ENCODE data around the gene ZFYVE9. TPM values are rescaled to one million over a fixed set of nuclear protein-coding genes. Genes with fewer than 3 reads are reported as not detected.

Gene ZFYVE9
- total RNA-seq, 1 experiment from 2014 or later, result 28.4 TPM

DNA sequence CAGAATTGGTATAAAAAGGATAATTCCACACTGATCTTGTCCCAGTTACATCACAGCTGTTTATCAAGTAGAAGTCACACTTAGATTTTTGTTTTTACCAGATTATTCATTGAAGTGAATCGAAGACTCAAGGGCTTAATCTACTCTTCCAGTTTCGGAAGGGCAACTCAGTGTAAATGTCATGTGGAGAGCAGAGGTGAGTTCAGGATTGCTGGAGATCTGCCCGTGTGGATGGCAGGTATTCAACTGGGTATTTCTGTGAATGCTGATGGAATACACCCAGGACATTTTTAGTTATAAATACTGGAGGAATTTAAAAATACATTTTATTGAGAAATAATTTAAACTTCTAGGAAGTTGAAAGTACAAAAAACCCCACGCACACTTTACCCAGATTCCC lies 204.8 kb downstream of the ZFYVE9 start:
- no peak overlapping the region for H4K8ac ChIP-seq (replicated peaks; ENCODE audit: insufficient read length, low read depth, low read length)
- TF ChIP-seq, protein P1, sequence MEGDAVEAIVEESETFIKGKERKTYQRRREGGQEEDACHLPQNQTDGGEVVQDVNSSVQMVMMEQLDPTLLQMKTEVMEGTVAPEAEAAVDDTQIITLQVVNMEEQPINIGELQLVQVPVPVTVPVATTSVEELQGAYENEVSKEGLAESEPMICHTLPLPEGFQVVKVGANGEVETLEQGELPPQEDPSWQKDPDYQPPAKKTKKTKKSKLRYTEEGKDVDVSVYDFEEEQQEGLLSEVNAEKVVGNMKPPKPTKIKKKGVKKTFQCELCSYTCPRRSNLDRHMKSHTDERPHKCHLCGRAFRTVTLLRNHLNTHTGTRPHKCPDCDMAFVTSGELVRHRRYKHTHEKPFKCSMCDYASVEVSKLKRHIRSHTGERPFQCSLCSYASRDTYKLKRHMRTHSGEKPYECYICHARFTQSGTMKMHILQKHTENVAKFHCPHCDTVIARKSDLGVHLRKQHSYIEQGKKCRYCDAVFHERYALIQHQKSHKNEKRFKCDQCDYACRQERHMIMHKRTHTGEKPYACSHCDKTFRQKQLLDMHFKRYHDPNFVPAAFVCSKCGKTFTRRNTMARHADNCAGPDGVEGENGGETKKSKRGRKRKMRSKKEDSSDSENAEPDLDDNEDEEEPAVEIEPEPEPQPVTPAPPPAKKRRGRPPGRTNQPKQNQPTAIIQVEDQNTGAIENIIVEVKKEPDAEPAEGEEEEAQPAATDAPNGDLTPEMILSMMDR (conservative IDR thresholded peaks at IDR 0.05), result no peak
- no peak overlapping the region for H2BK5ac ChIP-seq (ENCODE audit: insufficient read length, low read length)
- H2BK120ac ChIP-seq (ENCODE audit: low read depth, low read length, poor library complexity, severe bottlenecking), result no peak overlapping the region
- no peaks in the 10 kb centered on the region for H3K9me3 Mint-ChIP-seq
- H3K27ac ChIP-seq (ENCODE audit: insufficient read length, low read depth, low read length), result no peak overlapping the region
- no peaks in the 10 kb centered on the region for H3K23me2 ChIP-seq (ENCODE audit: insufficient read length, low read depth, low read length, poor library complexity, severe bottlenecking)
- no peaks in the 10 kb centered on the region for H3K79me2 ChIP-seq (ENCODE audit: insufficient read depth, low read length)
- H3K27ac Mint-ChIP-seq, result no peak overlapping the region; a peak in 1 of 7 replicates
- peaks cover 1 to 16% (median 15%) of the 10 kb centered on the region in 3 experiments; a peak in 6 of 7 replicates for H3K36me3 Mint-ChIP-seq (ENCODE audit: insufficient read depth in 1 of 3, low read depth in 3 of 3)
- H4K5ac ChIP-seq (ENCODE audit: insufficient read length, low read depth, low read length), result no peak overlapping the region
- no peak overlapping the region for H3K14ac ChIP-seq (ENCODE audit: insufficient read depth, low read length)
- H2BK15ac ChIP-seq (ENCODE audit: low read depth, low read length), result no peak overlapping the region
- DNase-seq, result no peak
- no peaks in the 10 kb centered on the region for H3K27me3 ChIP-seq (ENCODE audit: insufficient read depth, low read length)
- H3K23ac ChIP-seq (ENCODE audit: insufficient read length, low read depth, low read length), result no peak overlapping the region
- H3K18ac ChIP-seq (ENCODE audit: insufficient read length, low read depth, low read length), result no peak overlapping the region
- WGBS (ENCODE audit: extremely low coverage, insufficient read length, low lambda C conversion rate), result no CpG with 5 or more reads among the region's 4 CpGs
- H3K4me3 Mint-ChIP-seq, result no peak overlapping the region
- H3K27me3 Mint-ChIP-seq (ENCODE audit: low read depth), result no peaks in the 10 kb centered on the region
- no peak overlapping the region for H3K56ac ChIP-seq (ENCODE audit: insufficient read length, low read depth, low read length)
- no peak overlapping the region for H2BK12ac ChIP-seq (ENCODE audit: insufficient read length, low read depth, low read length)
- H2AK5ac ChIP-seq (ENCODE audit: insufficient read length, low read length), result no peak overlapping the region
- H4K91ac ChIP-seq (ENCODE audit: insufficient read length, low read depth, low read length), result no peak overlapping the region
- H3K9ac ChIP-seq (ENCODE audit: extremely low read depth, insufficient read length, low read length), result no peak overlapping the region
- H2AFZ ChIP-seq (ENCODE audit: low read length), result no peak overlapping the region
- H3T11ph ChIP-seq (ENCODE audit: low read length), result no peak overlapping the region
- H3K4me1 ChIP-seq (ENCODE audit: insufficient read depth, low read length), result no peaks in the 10 kb centered on the region
- H3K4me1 Mint-ChIP-seq, result peaks cover 15 to 16% of the 10 kb centered on the region in 2 experiments
- no peak overlapping the region for H2BK20ac ChIP-seq (ENCODE audit: low read depth, low read length, poor library complexity, severe bottlenecking)
- no peak overlapping the region for H3K4me2 ChIP-seq (ENCODE audit: insufficient read depth, insufficient read length, low read length)
- H3K4ac ChIP-seq (ENCODE audit: low read depth, low read length), result no peak overlapping the region
- no peaks in the 10 kb centered on the region for H3K79me1 ChIP-seq (ENCODE audit: insufficient read depth, low read depth, low read length, poor library complexity, severe bottlenecking)
- no peaks in the 10 kb centered on the region for H4K20me1 ChIP-seq (ENCODE audit: control insufficient read depth, insufficient read depth, insufficient read length)
- H3K9me3 ChIP-seq (ENCODE audit: control insufficient read depth, low read depth, low read length), result no peaks in the 10 kb centered on the region
